Natural killer cell (primary cell): ENCODE results near the gene GALNT16. TPM values are rescaled to one million over a fixed set of nuclear protein-coding genes. Genes with fewer than 3 reads are reported as not detected.

Experiments used
- ATAC-seq, 3 donors: fragments of 150-1000 bp in 2 of 3; fragments of 200-7000 bp in 1 of 3; cut with Tn5 transposase; 1 replicate in 1 of 3; 2 replicates in 2 of 3; pipeline ENCODE4 v1.10.0; 2021; ENCODE audit warnings: mild to moderate bottlenecking in 2 of 3, moderate library complexity in 2 of 3
- DNase-seq, 2 donors: peaks; one replicate each; pipeline versions ENCODE4 v3.0.0 to v3.0.0-alpha.2; 2013 to 2021; ENCODE audit warnings: mixed read lengths in 1 of 2
- H3K27ac ChIP-seq: one replicate; pipeline ENCODE4 v1.5.1; 2013; ENCODE audit warnings: mild to moderate bottlenecking, low read length
- H3K27me3 ChIP-seq: one replicate; pipeline ENCODE4 v1.6.1; 2013; ENCODE audit warnings: low read length; ENCODE audit not compliant: control insufficient read depth, insufficient read depth
- H3K36me3 ChIP-seq: one replicate; pipeline ENCODE4 v1.6.1; 2013; ENCODE audit warnings: low read length; ENCODE audit not compliant: control insufficient read depth, insufficient read depth
- H3K4me1 ChIP-seq: one replicate; pipeline ENCODE4 v1.6.1; 2013; ENCODE audit warnings: low read length; ENCODE audit not compliant: control insufficient read depth, insufficient read depth
- H3K4me3 ChIP-seq: one replicate; pipeline ENCODE4 v1.5.1; 2013; ENCODE audit warnings: low read length
- H3K9me3 ChIP-seq: one replicate; pipeline ENCODE4 v1.6.1; 2013; ENCODE audit warnings: low read length; ENCODE audit not compliant: control insufficient read depth, insufficient read depth
- H3K27ac Mint-ChIP-seq, 2 donors: one replicate each; pipeline ENCODE4 v1.8.0; 2022; ENCODE audit warnings: mild to moderate bottlenecking in 2 of 2, mixed read lengths in 2 of 2, moderate library complexity in 1 of 2
- H3K27me3 Mint-ChIP-seq, 2 donors: one replicate each; pipeline ENCODE4 v1.8.0; 2022; ENCODE audit warnings: low read depth in 2 of 2, mixed read lengths in 2 of 2
- H3K36me3 Mint-ChIP-seq: one replicate; pipeline ENCODE4 v1.8.0; 2022; ENCODE audit warnings: mixed read lengths
- H3K4me1 Mint-ChIP-seq, 2 donors: one replicate each; pipeline ENCODE4 v1.8.0; 2022; ENCODE audit warnings: mixed read lengths in 2 of 2
- H3K4me3 Mint-ChIP-seq: one replicate; pipeline ENCODE4 v1.8.0; 2022; ENCODE audit warnings: mild to moderate bottlenecking, moderate library complexity, mixed read lengths
- H3K9me3 Mint-ChIP-seq, 2 donors: one replicate each; pipeline ENCODE4 v1.8.0; 2022; ENCODE audit warnings: mixed read lengths in 2 of 2
- CTCF ChIP-seq: fragments of 200-600 bp; IDR thresholded peaks from one replicate; pipeline ENCODE4 v1.8.0; 2022; ENCODE audit warnings: antibody characterized with exemption
- WGBS: methylation state at CpG from one replicate; pipeline ENCODE4 v1.1.7; 2013; ENCODE audit warnings: missing lambda C conversion rate; ENCODE audit not compliant: insufficient coverage; 5-methylcytosine and 5-hydroxymethylcytosine counted together
- intact Hi-C: fragments of 100-400 bp; cut with micrococcal nuclease; formaldehyde crosslinking; loops from one replicate; pipeline ENCODE4 v1.14.2; 2022
- total RNA-seq, 4 donors: library from RNA; stranded (reverse); fragments of 120-200 nt in 1 of 4; gene quantifications; one replicate each; pipeline versions ENCODE4 v1.2.3 to v1.2.4, GENCODE V29; 2013 to 2022

GALNT16 gene
- total RNA-seq, 3 donors from 2014 or later (not counting 1 experiment from before 2014, with no cell fraction given), result not detected

- H3K27ac ChIP-seq, result no peak overlapping the region
- no peaks in the 10 kb centered on the region for H3K36me3 Mint-ChIP-seq
- peaks cover 5 to 7% of the 10 kb centered on the region in 2 donors for H3K27me3 Mint-ChIP-seq
- no peak overlapping the region for H3K27ac Mint-ChIP-seq
- no peaks in the 10 kb centered on the region for H3K27me3 ChIP-seq
- 95% methylated on average over 2 of the region's 3 CpGs for WGBS
- H3K4me3 Mint-ChIP-seq, result no peak overlapping the region
- DNase-seq (no peak), ATAC-seq (no peak)
- no peak for TF ChIP-seq CTCF
- no peaks in the 10 kb centered on the region for H3K4me1 ChIP-seq
- H3K9me3 ChIP-seq, result no peaks in the 10 kb centered on the region
- H3K9me3 Mint-ChIP-seq, result no peaks in the 10 kb centered on the region
- H3K4me3 ChIP-seq, result no peak overlapping the region
- no peaks in the 10 kb centered on the region for H3K36me3 ChIP-seq
- H3K4me1 Mint-ChIP-seq, result no peaks in the 10 kb centered on the region
- intact Hi-C loops, result no loop called here
Measured at GRCh38 chr14:69247676-69248440, 12.1 kb upstream of the GALNT16 start.

- no peak for ATAC-seq
- no peaks in the 10 kb centered on the region for H3K4me1 ChIP-seq
- Mint-ChIP-seq H3K4me1 (no peaks in the 10 kb centered on the region), H3K27ac (no peak overlapping the region), H3K36me3 (no peaks in the 10 kb centered on the region), H3K9me3 (no peaks in the 10 kb centered on the region), H3K27me3 (peaks cover 8 to 13% of the 10 kb centered on the region in 2 donors), H3K4me3 (no peak overlapping the region)
- H3K36me3 ChIP-seq, result no peaks in the 10 kb centered on the region
- TF ChIP-seq CTCF, result no peak
- H3K9me3 ChIP-seq, result no peaks in the 10 kb centered on the region
- no peak overlapping the region for H3K4me3 ChIP-seq
- WGBS, result 88% methylated on average over 5 of the region's 5 CpGs
- intact Hi-C loops, result no loop called here
- no peaks in the 10 kb centered on the region for H3K27me3 ChIP-seq
- H3K27ac ChIP-seq, result no peak overlapping the region
- DNase-seq, result no peak
Measured at GRCh38 chr14:69249603-69250002, 10.4 kb upstream of the GALNT16 start.

- peaks cover 19% of the 10 kb centered on the region in 2 donors for H3K27me3 Mint-ChIP-seq
- no peak for ATAC-seq
Measured at GRCh38 chr14:69252851-69253250, 7.1 kb upstream of the GALNT16 start.

More at GRCh38 chr14:69252851-69253250, 7.1 kb upstream of the GALNT16 start:
- Mint-ChIP-seq H3K36me3 (no peaks in the 10 kb centered on the region), H3K4me1 (no peaks in the 10 kb centered on the region), H3K27ac (no peak overlapping the region), H3K4me3 (no peak overlapping the region), H3K9me3 (no peaks in the 10 kb centered on the region)
- no peak for TF ChIP-seq CTCF
- Histone ChIP-seq H3K27ac (no peak overlapping the region), H3K4me3 (no peak overlapping the region), H3K27me3 (peaks cover 1% of the 10 kb centered on the region), H3K4me1 (no peaks in the 10 kb centered on the region), H3K36me3 (no peaks in the 10 kb centered on the region), H3K9me3 (no peaks in the 10 kb centered on the region)
- 58% methylated on average over 3 of the region's 3 CpGs for WGBS
- intact Hi-C loops, result no loop called here
- no peak for DNase-seq
